SK-MEL-5 (cell line): ENCODE data around the gene CELSR1. TPM values are rescaled to one million over a fixed set of nuclear protein-coding genes. Genes with fewer than 3 reads are reported as not detected.

Source experiments
- DNase-seq: peaks from one replicate; pipeline ENCODE4 v3.0.0-alpha.2; 2016; ENCODE audit warnings: low read depth, low spot score
- in situ Hi-C: cut with HindIII; loops from 2 replicates; pipeline ENCODE4 v1.10.0; 2016; ENCODE audit warnings: low sequenced_read_pairs, high pct_unique_total_duplicates, low pct_unique_long_range_greater_than_20kb
- total RNA-seq: library from RNA; depleted of rRNA; stranded (reverse); fragments of >200 nt; shearing (Covaris generic); gene quantifications from 2 replicates; pipeline ENCODE4 v1.2.3, GENCODE V29; 2014

The CELSR1 gene
- total RNA-seq, 1 experiment from 2014 or later: 12.5 TPM

DNA sequence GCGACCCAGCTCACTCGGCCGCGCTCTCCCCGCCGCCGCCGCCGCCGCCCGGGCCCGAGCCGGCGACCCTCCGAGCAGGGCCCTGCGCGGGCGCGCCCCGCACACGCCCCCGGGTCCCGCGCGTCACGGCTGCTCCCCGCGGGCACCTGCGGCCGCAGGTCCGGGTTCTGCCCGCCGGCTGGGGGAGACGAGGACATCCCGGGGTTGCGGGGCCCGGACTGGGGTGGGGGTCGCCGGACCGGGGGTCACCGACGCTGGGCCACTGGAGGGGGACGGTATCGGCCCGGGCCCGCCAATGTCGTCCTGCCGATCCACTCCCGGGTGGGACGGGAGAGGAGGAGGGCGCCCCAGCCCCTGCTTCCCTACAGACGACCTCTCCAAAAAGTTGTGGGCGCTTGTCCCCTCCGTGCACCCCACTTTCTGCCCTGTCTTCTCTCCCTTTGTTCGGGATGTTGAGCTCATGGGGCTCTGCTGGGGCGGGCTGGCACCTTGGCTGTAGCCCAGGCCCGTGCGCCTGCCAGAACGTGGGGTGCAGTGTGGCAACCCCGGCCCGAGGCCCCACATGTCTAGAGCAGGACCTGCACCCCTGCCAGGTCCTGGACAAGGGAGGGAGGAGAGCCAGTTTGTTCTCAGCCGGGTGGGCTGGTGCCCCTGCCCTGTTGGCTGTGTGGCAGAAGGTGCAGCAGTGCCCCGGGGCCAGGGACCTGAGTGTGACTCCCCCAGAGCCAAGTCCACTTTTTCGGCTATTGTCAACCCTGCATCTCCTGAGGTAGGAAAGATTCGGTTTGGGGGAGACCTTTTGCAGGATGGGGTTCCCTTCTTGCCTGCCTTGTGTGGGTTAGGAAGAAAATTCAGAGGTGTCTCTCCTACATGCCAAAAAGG, 40.2 kb upstream of the CELSR1 start:
- in situ Hi-C loops: no loop called here
- no peak for DNase-seq

DNA sequence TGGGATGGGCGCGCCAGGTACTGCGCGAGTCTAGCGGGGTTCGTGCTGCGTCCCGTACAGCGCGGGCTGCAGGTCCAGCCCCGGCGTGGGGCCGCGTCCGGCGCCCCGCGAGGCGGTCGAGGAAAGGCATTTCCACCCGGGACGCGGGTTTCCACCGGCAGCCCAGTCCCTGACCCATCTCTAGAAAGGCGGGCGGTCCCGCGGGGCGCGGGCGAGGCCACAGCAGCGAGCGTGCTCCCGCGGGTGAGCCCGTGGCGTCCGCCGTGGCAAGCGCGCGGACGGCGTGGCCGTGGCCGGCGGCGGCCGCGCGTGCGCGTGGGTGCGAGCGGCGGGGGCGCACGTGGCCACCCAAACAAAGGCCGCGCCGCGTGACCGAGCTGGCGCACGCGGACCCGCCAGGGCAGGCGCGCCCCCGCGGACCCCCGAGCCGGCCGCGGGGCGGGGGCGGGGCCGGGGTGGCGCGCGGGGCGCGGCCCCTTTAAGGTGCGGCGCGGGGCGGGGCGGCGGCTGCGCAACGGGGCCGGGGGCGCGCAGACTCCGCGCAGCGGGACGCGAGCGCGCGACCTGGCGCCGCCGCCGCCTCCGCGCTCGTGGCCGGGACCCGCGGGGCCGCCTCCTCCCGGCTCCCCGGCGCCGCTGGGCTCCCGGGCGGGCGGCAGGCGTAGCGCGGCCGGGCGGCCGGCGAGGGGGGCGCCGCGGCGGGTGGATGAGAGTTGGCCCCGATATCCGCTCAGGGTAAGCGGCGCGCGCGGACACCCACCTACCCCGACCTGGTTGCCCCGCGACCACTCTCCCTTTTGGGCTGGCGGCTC, 39.3 kb upstream of the CELSR1 start:
- in situ Hi-C loops: no loop called here
- peak; percentile 65 for DNase-seq

DNA sequence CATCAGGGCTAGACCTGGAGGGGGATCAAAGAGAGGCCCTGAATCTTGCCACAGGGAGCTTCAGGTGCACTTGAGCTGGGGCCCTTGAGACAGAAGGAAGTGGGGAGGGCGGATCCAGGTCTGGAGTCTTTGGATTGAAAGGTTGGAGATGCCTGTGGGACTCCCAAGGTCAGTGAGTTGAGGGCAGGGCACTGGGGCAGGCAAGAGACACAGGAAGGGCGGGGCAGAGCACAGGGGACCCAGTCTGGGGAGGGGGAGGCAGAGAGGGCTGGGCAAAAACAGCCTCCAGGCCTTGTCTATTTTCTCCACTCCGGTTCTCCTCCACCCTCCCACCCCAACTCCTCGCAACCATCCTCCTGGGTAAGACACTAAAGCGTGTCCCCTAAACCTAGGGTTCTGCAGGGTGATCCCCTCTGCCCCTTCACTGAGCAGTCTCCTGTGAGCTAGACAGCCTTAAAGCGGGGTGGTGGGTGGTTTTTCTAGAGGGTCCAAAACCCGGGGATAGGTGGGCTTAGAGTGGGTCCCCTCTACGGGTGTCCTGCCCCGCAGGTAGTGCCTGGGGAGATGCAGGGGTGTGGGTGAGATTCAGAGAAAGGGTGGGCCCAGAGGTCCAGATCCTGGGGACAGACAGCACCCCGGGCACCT, 38.6 kb upstream of the CELSR1 start:
- DNase-seq: no peak
- in situ Hi-C loops: no loop called here

DNA sequence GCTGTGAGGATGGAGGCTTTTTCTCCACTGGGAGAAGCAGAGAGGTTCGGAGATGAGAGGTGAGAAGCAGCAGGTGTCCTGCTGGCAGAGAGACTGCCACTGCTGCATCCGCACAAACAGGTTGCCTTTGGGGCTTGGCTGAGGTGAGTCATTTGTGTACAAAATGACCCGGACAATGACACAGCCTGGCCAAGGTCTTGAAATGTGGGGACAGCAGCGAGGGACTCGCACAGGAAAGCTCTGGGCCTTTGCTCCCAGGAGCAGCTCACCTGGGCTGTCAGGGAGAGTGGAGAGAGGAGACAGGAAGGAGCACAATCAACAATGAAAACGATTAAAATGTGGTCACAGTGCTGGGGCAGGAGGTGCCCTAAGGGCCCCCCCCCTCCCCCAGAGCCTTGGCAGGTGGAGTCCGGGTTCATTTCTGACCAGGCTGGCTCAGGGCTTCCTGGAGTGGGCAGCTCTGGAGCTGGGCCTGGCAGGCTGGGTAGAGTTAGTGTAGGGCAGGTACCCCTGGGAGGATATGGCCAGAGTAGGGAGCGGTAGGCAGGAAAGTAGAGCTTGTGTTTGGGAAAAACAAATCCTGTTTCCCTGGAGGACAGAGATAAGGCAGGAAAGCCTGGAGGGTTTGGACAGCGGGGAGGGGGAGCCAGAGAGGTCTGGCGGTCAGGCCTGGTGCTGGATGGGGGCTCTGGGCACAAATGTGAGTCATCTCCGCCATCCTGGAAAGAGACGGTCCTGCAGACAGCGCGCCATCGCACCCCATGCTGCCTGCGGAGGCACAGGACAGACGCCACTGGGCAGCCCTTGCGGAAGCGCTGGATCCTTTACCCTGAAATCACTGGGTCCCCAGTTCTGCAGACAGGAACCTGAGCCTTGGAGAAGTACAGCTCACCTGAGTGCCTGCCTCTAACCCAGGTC, 37.8 kb upstream of the CELSR1 start:
- in situ Hi-C loops: no loop called here
- DNase-seq: no peak

DNA sequence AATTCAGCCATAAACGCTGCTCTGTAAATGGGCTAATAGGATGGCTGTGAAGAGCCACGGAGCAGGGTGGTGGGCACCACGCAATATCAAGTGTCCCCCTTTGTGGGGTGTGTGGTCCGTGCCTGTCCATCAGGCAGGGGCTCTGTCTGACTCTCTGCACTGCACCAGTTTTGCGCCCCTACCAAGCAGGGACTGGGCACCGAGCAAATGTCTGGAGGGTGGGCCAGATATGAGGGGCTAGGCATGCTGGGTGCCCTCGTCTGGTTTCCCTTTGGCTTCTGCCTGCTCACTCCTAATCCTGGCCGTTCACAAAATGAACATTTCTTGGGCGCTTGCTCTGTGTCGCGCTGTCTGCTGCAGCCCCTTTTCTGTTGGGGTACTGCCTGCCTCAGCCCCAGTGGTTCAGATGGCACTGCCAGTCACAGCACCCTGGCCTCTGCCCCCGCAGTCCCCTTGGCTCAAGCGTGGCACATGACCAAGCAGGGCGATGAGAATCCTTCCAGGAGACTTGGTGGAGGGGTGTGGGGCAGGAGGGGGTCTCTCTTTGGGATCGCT, 37.1 kb upstream of the CELSR1 start:
- in situ Hi-C loops: no loop called here
- no peak for DNase-seq

DNA sequence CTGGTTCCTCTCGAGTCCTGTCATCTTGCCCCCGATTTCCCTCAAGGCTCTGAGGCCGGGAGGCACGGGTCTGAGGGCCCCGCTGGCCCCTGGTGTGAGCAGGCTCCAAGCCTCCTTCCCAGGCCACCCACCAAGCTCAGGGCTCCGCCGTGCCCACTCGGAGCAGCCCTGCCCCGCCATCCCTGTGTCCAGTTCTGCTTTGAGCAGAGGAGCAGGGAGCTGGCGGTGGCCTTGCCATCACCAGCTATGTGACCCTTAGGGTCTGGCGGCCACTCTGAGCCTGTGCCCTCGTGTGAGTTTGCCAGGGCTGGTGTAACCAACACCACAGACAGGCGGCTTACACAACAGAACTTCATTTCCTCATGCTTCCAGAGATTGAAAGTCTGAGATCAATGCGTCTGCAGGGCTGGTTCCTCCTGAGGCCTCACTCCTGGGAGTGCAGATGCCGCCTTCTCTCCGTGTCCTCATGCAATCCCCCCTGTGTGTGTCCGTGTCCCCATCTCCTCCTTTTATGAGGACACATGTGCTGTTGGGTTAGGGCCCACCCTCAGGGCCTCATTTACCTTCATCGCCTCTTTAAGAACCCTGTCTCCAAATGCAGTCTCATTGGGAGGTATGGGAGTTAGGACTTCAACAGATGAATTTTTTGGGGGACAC, 36.5 kb upstream of the CELSR1 start:
- in situ Hi-C loops: no loop called here
- DNase-seq: no peak

DNA sequence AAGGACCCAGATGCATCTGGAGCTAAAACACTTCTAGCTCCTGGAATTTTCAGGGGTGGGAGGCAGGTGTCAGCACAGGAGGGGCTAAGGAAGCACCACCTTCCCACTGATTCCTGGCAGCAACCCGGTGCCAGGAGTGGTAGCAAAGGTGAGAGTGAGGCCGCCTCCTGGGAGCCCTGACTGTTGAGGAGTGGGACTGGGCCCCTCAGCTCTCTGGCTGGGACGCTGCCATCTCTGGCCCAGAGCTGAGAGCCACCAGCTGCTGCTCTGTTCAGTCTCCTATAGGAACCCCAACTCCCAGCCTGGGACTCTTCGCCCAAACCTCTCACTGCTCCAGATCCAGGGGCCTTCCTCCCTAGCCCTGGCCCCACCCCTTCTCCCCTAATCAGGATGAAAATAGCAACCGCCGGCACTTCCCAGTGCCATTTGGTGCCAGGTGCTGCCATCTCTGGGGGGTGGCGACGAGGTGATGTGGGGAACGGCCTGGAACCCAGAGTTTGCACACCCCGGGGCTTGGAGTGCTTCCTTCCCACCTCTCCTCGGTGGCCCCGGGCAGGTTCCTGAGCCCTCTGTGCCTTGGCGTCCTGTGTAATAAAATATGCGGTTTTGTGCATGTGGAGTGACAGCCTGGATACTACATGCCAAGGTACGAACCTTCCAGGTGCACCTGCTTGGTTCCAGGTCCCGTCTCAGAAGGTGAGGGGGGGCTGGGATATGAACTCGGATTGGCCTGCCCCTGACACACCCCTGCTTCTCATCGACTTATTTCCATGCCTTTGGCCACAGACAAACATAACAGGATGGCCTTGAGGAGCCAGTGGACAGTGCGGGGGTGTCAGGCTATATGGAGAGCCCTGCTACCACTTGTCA, 35.7 kb upstream of the CELSR1 start:
- in situ Hi-C loops: no loop called here
- no peak for DNase-seq

DNA sequence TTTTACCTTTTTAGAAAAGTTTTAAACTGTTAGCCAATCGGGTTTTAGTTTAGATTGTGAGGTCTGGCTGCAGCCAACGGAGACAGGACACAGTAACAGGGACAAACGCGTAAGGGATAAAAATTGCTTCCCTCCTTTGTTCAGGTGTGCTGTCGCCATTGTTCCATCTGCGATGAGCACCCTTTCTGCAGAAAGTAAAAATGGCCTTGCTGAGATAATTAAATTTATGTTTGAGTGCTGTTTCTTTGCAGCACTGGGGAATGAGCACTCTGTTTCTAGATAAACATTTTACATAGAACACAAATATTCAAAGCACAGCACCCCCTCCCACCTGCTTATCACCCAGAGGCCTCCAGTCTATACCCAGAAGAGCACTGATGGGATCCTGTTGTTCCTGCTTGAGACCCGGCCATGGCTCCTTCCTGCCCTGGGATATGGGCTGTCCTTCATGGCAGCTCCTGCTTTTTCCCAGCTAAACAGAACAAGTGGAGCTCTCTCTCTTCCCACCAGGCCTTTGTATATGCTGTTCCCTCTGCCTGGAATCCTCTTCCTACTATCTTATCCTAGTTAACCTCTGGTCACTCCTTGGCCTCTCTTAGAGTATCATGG, 34.3 kb upstream of the CELSR1 start:
- in situ Hi-C loops: no loop called here
- no peak for DNase-seq

DNA sequence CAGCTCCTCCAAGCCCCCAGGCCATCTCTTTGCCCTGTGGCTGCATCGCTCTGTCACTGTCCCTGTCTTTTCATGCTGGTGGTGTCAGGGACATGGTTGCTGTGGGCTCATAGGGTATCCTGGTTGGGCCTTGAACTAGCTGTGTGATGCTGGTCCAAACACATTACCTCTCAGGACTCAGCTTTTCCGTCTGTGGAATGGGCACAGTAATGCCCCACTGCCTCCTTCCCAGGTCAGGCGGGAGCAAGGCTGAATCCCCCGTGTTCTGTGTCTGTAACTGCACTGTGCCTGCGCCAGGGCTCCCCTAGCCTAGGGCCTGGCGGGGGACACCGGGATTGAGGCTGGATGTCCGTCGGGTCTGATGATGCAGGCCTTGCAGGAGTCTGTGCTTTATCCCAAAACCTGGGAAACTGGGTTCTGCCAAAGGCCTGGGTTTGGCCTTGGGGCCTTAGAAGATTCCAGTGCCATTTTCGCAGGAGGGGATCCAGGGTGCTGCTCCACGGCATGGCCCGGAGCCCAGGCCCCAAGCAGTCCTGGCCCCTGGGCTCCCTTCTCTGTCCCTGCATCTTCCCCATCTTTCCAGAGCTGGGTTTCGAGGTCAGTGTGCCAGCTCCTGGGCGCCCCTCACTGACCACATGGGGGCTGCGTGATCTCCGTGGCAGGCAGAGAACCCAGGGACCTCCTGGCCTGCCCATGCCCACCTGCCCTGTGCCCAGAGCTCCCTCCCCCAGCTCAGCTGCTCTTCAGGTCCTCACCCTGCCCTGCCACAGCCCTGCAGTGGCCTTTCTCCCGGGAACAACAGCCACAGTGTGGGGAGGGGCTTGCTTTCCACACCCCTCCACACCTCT, 32.7 kb upstream of the CELSR1 start:
- in situ Hi-C loops: no loop called here
- no peak for DNase-seq

DNA sequence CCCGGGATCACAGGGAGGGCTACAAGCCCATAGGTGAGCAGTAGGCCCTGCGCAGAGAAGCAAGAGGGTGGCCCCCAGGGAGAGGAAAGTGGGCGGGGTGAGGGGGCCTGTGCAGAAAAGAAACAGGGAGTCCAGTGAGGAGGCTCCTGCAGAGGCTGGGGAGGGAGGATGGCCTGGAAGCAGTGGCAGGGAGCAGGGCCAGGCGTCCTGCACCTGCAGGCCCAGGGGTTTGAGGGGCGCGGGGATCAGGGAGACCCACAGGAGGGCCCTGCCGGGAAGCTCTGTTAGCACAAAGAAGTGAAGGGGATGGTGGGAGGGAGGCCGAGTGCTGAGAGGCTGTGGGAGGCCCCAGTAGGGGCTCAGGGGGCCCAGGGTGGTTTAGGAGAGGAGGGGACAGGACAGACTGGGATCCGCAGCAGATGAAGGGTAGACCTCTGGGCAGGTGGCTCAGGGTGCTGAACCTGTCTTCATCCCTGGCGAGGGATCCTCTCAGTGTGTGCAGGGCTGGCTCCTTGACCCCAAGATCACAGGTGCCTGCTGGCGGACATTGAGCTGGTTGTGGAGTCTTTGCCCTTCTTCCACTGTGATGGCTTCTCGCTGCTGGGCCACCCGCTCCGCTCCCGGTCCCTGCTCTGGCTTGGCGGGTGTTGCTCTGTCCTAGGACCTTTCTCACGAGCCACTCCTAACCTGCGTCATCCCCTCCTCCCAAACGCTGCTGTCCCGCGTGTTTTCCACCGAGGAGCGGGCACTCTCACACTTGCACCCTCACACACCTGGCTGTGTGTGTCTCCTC, 31.8 kb upstream of the CELSR1 start:
- in situ Hi-C loops: no loop called here
- DNase-seq: no peak

DNA sequence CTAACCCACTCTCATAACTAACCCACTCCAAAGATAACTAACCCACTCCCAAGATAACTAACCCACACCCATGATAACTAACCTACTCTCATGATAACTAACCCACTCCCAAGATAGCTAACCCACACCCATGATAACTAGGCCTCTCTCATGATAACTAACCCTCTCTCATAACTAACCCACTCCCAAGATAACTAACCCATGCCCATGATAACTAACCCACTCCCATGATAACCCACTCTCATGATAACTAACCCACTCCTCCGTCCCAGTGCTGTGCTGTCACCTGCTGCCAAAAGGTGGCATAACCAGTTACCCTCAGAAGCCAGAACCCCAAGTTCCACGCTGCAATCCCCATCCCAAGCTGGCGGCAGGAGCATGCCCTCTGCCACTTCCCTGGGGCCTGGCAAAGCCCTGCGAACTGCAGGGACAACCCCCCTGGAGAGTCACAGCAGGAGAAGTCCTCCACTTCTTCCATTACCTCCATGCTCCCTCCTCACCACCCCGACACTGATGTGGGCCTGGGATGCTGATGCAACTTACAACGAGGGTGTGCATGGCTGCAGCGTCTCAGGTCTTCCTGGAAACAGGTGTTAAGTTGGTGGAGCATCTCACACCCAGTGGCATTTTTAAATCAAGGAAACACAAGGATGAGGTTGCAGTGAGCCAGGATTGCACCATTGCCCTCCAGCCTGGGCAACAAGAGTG, 30.8 kb upstream of the CELSR1 start:
- in situ Hi-C loops: no loop called here
- no peak for DNase-seq

DNA sequence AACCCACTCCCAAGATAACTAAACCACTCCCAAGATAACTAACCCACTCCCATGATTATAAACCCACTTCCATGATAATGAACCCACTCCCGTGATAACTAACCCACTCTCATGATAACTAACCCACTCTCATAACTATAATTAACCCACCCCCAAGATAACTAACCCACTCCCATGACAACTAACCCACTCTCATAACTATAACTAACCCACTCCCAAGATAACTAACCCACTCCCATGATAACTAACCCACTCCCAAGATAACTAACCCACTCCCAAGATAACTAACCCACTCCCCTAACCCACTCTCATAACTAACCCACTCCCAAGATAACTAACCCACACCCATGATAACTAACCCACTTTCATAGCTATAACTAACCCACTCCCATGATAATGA, 30.1 kb upstream of the CELSR1 start:
- in situ Hi-C loops: no loop called here
- no peak for DNase-seq

DNA sequence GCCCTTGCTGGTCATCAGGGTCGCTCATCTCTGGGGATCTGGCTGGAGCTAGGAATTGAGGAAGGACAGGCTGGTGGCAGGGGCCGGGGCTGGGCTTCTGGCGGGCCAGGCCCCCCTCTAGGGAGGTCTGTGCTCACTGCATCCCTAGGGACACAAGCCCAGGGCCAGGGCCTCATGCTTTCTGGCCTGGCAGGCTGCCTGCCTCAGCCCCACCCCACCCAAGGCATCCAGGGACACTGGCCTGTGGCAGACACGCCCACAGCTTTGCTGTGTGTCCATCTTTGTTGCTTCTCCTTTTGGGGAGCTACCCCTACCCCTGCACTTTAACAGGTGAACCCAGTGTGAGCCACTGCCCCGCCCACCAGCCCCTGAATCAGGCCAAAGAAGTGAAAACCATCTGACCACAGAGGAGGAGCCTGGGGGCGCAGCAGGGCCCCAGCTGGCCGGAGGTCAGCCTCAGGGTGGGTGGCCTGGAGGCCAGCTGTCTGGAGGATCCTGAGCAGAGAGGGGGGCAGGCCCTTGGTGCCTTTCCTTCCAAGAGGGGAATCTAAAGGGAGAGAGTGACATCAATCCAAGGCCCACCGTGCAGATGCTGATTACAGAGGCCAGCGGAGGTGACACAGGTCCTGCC, 26.8 kb upstream of the CELSR1 start:
- in situ Hi-C loops: no loop called here
- no peak for DNase-seq
